HG02571 (cell line): ENCODE results near the gene ARHGAP5.

ENCODE experiments used
- ATAC-seq: cut with Tn5 transposase; IDR thresholded peaks from one replicate; pipeline ENCODE4 v1.9.1; 2021; ENCODE audit warnings: mild to moderate bottlenecking, moderate library complexity; ENCODE audit not compliant: unreplicated experiment

ARHGAP5 gene

DNA sequence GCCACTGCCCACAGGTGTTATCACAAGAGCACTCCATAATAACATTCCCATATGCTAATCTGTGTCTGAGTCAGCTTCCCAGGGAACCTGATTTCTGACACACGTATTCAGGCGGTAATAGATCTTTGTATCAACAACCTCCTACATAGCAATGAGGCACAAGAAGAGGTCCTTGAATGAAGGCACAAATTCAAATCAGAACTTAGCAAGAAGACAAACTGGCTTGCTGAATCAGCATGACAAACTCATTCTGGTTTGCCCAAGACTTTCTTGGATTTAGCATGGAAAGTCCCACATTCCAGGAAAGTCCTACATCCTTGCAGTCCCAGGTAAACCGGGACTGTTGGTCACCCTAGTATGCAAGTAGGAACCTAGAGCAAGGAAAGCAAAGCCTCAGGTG is 90.8 kb downstream of the ARHGAP5 start:
- ATAC-seq, result no peak

DNA sequence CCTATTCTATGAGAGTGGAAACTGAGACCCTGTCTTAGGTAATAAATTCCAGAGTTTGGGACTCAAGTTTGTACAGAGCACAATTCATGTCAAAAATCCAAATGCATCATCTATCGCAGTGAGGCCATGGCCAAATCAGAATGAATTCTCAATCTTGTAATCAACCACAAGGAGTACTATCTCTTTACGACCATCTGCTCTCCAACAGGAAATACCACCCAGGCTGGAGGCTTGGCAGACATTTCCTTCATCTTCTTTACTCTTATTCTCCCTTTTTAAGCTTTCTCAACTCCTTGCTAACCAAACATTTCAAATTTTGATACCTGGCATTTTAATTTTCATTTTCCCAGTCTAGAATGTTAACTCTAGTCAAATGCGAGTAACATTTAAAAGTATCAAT is 92.1 kb downstream of the ARHGAP5 start:
- ATAC-seq, result no peak

DNA sequence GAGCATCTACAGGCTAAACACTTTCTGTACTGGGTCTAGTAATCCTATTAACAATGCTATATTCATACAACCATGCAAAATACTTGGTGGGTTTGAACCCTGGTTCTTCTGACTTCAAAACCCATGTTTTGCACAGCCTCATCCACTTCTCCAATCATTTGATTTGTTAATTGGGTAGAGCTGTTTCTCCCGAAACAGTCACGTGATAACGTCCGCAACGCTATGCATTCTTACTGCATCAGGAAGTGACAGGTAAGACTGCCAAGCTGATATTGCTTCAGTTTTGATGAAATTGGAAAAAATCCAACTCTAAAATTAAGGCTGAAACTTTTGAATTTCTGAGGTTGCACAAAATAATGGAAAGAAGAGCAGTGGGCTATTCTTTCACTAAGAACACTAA is 94.4 kb downstream of the ARHGAP5 start:
- no peak for ATAC-seq

- ATAC-seq, result no peak
Measured at GRCh38 chr14:32183151-32184058, 106.3 kb downstream of the ARHGAP5 start.

- no peak for ATAC-seq
Measured at GRCh38 chr14:32185097-32185496, 108.0 kb downstream of the ARHGAP5 start.

DNA sequence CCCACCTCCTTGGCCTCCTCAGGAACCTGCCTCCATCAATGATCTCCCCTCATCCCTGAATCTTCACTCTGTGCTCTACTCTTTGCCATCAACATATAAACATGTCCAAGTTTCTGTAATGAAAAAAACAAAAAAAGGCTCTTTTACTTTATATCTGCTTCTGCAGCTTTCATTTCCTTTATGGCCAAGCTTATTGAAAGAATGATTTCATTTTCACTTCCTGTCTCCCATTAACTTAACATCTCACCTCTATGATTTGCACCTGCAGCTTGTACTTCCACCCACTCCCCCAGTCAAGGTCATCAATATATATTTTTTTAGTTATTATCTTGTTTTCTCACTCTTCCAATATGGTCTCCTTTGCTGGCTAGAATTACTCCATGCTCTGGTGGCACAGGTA is 109.1 kb downstream of the ARHGAP5 start:
- no peak for ATAC-seq

DNA sequence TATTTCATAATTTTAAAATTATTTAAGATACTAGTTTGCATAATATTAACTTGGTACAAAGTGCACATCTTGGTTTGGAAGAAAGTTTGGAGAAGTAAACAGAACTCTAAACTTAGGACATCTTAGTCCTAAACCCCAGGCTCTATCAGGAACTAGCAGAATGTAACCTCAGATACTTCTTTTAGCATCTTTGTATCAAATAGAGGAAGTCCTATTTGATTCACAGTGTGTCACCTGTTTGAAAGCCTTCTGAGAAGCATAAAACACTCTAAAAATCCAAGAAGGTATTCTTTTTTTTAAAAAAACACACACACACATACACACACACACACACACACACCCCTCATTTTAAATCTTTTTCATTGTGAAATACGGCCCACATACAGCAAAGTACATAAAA is 112.7 kb downstream of the ARHGAP5 start:
- ATAC-seq, result no peak

DNA sequence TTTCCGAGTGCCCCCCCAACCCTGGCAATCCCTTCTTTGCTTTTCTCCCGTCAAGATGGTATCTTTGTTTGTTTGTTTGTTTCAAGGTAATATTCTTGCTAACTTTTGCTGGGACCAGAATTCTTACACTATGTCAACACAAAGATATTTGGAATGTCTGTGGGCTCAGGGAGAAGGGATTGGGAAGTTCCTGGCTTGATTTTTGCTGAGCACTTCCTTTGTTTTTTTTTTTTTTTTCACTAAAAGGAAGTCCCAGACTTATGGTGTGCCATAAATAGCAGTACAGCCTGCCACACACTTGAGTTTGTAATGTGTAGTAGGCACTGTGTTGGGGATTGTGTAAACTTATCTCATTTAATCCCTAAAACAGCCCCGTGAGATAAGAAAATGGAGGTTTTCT is 113.6 kb downstream of the ARHGAP5 start:
- no peak for ATAC-seq

- ATAC-seq, result no peak
Measured at GRCh38 chr14:32192712-32193373, 115.7 kb downstream of the ARHGAP5 start.

GRCh38 chr14:32193532-32193931 is 116.4 kb downstream of the ARHGAP5 start:
- ATAC-seq, result no peak

DNA sequence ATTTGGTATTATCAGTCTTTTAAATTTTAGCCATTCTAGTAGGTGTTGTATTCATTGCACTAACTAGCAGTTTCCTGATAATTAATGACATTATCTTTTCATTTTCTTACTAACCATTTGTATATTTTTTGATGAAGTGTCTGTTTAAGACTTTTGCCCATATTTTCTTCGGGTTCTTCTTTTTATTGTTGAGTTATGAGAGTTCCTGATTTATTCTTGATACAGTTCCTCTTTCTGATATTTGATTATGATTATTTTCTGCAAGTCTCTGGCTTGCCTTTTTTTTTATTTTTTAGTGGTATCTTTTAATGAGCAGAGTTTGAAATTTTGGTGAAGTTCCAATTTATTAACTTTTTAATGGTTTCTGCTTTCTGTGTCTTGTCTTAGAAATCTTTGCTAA is 118.5 kb downstream of the ARHGAP5 start:
- no peak for ATAC-seq

- ATAC-seq, result no peak
Measured at GRCh38 chr14:32197919-32198318, 120.8 kb downstream of the ARHGAP5 start.

DNA sequence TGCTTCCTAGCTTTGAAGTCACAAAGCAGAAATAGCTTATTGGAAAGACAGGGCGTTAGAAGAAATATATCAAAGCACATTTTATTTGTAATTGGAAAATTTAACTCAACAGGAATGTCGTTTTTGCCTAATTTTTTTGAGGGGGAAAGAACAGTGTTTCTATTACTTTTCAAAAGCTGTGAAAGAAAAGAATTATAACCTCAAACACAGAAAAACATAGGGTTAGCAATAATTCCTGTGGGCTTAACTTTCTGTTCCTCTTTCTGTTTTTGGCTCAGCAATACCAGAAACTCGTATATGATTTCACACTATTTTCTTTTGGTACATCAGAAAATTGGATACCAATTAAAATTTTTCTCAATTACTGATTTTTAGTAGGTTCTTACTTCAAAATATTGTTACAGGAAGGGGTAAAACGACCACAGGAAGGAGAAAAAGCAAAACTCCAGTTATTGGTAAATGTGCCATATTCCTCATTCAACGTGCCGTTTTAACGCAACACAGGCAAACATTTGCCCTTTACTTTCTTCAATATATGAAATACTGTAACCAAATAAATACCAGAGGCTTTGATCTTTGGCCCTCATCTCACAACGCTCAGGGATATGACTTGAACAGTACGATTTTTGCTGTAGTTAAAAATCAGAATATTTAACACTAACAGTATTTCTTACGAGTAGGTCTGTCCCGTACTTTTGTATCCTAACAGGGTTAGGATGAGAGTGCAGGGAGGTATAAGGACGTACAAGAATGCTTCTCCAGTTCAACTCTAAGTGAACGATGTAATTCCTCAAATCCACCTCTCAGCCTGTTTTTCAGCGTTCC is 123.5 kb downstream of the ARHGAP5 start:
- ATAC-seq, result peak; percentile 1

DNA sequence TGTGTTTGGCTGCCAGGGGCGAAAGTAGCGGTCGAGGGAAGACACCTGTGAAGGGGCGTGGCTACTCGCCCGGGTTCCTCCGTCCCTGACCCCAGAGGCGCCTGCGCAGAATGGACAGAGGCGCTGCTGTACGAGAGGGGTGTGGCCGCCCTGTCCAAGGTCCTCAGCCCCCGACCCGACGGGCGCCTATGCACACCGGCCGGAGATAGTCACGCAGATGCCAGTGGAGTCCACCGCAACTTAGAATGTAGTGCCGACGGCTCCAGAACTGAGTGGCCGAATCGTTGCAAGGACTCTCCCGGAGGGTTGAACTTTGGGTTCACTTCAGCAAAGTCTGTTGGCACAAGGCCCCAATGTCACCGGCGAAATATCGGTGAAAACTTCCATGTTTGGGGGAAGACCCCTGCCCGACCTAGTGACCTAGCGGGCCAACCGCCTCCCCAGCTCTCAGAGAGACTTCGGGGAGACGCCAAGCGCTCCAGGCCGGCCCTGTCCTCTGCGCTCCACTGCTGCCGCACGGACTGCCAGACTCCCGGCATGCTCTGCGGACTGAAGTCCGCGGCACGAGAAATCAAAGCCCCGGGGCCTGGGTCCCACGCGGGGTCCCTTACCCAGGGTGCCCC is 124.2 kb downstream of the ARHGAP5 start:
- ATAC-seq, result peak; percentile 62

GRCh38 chr14:32201816-32202490 is 124.8 kb downstream of the ARHGAP5 start, which contains the start of gene RNU6-7:
RNU6-7 (plus strand) TSS chr14:32202045.
- no peak for ATAC-seq

DNA sequence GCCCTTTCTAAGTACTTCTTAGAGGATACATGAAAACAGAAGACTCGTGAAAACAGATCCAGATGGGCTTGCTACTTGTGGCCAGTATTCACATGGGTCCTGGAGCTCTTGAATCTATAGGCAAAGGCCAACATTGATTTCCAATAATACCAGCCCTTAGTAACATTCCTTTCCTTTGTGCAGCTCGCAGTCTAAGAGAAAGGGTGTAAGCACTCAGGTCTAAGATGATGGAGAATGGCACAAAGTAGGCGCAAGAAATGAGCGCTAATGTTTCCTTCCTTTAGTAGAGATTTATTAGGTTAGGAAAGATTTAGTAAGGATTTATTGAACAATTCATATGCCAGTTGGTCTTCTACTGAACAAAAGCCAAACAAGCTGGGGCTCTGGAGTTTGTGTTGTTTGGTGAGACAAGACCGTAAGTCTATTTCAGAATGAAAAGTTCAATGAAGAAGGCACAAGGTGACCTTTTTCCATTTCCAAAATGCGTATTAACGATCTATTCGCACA is 125.4 kb downstream of the ARHGAP5 start:
- ATAC-seq, result no peak

DNA sequence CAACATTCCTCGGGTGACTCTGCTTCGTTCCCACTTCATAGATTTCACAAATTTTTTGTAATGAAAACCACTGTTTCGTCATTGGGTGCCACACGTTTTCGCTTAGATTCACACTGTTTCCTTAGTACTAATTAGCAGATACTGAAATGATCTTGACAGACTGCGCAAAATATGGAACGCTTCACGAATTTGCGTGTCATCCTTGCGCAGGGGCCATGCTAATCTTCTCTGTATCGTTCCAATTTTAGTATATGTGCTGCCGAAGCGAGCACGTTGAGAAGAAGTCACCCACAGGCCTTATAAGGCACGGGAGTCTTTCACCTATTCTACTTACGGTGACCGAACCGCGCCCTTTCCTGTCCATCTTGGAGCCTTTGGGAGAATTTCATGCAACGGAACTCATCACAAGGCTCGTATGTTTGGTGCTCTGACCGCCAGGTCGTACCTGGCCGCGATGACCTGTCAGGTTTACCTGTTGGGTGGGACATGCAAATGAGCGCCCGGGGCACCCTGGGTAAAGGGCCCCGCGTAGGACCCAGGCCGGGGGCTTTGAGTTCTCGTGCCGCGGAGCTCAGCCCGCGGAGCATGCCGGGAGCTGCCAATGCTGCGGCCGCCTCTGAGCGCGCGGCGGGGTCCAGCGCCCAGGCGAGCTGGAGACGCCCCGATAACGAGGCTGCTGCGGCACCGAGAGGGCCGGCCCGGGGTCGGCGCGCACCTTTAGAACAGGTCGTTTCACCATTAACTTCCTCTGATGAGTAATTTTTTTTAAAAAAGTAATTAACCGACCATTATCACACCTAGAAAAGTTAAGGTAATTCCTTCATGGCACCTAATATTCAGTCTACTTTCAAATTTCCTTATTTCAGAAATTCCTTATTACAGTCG is 126.1 kb downstream of the ARHGAP5 start, which contains the start of gene RNU6-8:
Gene RNU6-8 (minus strand): TSS at position 272 of the 885 bp plus-strand sequence.
- ATAC-seq, result peak; percentile 61

DNA sequence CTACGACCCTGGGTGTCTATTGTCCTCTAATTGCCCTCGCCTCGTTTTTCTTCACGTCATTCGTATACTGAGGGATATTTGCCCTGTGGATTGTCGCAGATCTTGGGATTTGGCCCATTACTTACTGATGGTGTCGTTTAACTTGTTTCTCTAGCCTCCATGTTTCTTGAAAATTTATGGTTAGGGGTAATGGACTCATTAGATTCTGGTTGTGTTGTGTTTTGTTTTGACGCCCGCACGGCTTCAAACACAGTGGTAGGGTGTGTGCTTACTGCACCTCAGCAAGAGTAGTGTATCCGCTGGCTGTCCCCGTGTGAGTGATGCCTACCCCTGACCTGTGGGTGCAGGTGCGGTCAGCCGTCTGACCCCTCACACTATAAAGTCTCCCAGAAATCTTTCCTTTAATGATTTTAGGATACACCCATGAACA is 126.8 kb downstream of the ARHGAP5 start:
- ATAC-seq, result no peak

- no peak for ATAC-seq
Measured at GRCh38 chr14:32205554-32205953, 128.4 kb downstream of the ARHGAP5 start.
